GM19238 (cell line): ENCODE measurements around the gene PLCL1.
"Not testable (repeated sequence)": the region's sequence is repeated elsewhere in the genome, so short reads cannot be mapped to it uniquely, and the experiment has no call there.

Source experiments
- DNase-seq: peaks from one replicate; pipeline ENCODE4 v3.0.0; 2011; ENCODE audit warnings: low spot score; ENCODE audit not compliant: insufficient read length

Gene PLCL1

DNA sequence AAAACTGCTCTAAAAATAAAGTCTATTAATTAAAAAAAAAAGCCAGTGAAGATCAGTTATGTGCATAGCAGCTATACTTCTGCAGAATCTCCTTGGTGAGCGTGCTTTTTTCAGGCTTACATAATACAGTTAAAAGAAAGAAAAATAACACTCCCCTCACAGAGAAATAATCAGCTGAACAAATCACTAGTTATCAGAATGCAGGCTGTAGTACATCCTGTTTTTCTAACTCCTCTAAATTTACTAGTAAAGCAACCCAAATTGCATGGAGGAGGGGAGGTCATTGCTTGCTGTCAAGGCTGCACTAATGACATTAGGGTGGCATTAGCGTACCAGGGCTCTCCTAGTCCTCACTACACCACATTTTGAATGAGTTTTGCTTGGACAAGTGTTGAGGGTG, 192.2 kb downstream of the PLCL1 start:
- no peak for DNase-seq

DNA sequence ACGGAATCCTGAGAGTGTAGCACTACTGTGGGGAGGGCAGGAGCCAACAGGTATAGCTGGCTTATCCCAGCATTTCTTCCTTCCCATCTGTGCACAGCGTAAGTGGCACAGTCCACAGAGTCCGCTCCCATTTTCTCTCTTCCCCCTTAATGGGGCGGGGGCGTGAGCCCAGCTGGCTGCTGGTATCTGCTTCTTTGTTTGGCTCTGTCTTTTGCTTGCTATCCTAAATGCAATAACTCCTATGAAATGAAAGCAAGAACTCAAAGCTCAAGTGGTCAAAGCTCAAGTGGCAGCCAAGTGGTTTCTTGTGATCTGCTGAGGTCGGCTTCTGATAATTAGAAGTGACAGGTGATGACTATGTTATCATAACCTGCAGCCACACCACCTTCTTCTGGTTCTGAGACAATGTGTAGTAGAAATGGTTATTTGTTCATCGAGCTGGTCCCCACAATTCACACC, 192.7 kb downstream of the PLCL1 start:
- no peak for DNase-seq

GRCh38 chr2:197998702-197999101, 194.3 kb downstream of the PLCL1 start:
- DNase-seq, result no peak

DNA sequence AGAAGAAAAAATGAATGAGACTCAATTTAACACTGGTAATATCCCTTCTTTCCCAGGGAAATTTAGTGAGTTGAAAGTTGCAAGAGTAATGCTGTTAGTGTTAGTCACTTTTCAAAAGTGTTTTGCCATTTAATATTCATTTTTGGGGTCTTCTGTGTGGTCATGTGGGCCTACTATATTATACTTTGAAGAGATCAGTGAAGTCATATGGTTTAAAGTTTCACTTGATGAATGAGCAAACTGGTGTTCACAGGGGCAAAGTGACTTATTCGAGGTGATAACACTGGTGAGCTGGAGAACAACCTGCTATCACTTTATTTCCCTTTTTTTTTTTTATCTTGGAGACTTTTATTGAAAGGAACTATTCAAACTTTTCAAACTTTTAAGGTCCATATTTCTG, 196.0 kb downstream of the PLCL1 start:
- DNase-seq, result no peak

DNA sequence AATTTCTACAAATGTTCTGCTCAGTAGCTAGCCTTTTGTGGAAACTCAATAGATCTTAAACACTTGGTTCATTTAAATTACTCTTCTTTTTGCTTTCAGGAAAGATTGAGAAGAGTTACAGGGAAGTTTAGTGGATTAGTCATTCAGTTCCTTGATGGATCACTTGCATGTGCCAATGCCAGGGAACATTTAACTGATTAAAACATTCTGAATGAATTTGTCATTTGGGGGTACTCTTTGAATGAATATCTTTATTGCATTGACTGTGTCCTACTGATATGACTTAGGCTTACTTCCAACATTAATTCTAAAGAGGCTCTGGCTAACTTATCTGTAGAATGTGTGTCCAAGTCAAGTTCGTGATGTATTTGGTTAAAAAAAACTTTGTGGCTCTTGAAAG, 199.8 kb downstream of the PLCL1 start:
- no peak for DNase-seq

DNA sequence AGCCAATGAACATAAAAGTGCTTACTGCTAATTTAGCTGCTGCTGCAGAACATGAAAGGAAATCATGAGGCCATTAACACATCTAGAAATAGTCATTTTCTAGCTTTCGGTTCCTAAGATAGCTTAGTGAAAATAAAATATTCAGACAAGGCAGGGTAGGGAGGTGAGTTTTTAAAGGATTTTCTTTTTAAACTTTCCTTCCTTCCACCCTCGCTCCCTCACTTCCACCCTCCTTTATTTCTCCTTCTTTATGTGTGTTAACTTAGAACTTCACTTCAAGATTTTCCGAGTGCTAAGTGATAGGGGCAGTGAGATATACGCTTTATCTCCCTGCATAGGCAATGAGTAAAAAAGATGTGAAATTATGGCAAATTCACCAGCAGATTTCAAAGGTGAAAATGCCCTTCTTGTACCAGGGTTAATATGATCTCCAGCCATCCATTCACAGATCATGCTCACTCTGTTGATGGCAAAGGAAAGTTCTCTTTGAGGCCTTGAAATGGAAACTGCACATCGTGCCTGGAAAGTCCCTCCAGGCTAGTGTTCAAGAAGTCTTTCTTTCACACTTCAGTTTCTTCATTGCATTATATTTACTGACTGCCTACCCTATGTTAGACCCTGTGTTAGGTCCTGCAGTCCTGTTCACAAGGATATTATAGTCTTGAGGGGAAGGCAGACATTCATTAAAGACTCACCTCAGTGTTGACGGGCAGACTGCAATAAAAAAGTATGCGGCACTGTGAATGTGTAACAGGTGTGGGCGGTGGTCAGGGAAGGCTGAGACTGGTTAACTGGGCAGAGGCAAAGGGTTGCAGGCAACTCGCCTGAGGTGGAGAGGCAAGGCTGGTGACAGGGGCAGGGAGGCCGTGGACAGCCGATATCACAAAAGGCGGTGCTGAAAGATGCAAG, 200.8 kb downstream of the PLCL1 start:
- DNase-seq, result peak; percentile 5

DNA sequence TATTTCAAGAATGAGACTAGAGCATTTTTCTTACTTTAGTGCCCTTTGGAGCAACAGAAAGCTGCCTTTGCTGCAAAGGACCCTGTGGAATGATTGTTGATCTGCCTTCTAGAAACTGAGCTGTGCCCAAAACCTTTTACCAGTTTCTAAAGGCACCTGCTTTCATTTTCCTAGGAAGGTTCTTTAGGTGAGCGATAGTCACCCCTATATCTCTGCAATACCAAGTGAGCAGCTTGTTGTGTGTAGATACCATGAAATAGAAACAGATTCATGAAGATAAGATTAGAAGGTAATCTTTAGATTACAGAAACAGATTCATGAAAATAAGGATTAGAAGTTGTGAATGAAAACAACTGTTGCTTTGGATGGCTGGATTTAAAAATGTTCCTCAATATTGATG, 202.3 kb downstream of the PLCL1 start:
- no peak for DNase-seq

- DNase-seq, result no peak
These were observed 203.8 kb downstream of the PLCL1 start for GRCh38 chr2:198008230-198008629.

GRCh38 chr2:198012025-198012424, 207.6 kb downstream of the PLCL1 start:
- DNase-seq, result no peak

DNA sequence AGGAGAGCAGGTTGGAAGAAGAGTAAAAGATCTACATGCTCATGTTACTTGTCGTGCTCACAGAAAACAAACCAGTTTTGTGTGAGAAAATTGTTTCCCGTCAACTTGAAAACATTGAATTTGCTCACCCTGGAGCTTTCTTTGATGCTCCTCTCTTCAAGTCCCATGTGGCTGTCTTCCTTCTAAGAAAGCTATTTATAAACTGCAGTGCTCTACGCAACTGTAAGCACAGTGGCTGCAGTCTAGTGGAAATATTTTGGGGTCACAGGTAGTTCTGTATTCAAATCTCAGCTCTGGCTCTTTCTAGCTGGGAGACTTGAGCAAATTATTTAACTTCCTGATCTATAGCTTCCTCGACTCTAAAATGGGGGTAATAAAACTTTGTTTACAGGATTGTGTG, 211.8 kb downstream of the PLCL1 start:
- no peak for DNase-seq

- no peak for DNase-seq
These were observed 212.7 kb downstream of the PLCL1 start for GRCh38 chr2:198017068-198017467.

DNA sequence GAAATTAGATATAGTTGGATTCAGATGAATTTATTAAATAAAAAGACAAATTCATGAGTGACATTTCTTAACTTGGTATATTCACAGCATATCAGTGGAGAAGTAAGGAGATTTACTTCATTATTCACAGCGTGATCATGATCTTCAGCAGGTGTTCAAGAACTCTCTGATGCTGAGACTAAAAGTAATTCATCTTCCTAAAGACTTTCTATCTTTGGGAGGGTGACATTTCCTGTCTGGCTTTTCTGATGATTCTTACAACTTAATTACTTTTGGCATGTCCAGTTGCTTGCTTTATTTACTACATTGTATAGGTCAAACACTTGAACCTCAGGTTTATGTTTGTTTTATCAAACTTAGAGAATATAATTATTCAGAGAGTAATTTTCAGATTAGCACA, 224.6 kb downstream of the PLCL1 start:
- no peak for DNase-seq

GRCh38 chr2:198029576-198029975, 225.2 kb downstream of the PLCL1 start:
- not testable (repeated sequence) for DNase-seq

GRCh38 chr2:198033626-198034025, 229.2 kb downstream of the PLCL1 start:
- DNase-seq, result no peak

DNA sequence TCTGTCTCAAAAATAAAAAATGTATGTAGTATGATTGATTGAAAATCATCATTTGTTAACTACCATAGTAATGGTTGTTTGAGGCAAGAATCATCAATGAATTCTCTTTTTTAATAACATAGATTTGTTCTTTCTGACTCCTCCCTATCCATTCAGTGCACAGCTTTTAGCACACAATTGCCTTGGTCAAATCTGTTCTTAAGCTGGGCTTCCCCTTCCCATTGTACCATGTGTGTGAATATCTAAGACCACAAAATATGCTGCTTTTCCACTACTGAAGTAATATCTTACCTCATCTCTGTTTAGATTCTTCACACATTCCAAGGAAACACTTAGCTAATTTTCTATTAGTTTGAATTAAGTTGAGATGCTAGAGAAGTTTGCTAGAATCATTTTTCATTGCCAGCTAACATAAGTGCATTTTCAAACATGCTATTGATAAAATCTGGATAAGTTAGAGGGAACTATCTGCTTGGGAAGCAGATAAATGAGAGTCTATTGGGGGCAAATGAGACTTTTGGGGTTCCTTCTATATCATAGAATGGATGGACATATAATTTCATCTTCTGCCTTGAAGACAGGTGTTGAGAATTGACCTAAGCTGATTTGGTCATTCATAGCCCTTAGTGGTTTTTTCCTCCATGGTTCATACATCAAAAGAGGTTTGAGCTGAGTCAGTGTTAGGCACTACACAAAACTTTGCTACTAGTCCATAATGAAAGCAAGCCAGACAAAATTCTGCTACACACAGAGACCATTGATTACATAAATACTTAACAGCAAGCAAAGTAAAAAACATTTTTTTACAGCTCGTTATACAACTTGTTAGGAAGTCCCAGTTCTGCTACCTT, 231.9 kb downstream of the PLCL1 start:
- DNase-seq, result no peak

DNA sequence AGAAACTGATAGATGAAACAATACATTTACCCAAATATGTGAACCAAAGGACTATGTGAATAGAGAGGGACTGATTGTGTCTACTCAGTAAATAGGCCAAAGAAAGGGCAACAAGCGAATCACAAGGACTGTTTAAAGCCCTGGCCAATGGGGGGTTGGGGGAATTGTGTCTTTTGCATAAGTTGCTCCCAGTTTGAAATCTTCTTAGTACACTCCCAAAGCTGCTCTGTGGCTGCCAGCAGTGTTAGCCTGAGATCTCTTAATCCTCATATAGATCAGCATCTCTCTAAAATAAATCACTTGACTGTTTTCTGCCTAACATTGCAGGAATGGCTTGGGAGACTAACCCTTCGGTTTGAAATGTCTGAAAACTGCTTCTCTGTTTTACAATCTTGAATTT, 236.4 kb downstream of the PLCL1 start:
- no peak for DNase-seq

DNA sequence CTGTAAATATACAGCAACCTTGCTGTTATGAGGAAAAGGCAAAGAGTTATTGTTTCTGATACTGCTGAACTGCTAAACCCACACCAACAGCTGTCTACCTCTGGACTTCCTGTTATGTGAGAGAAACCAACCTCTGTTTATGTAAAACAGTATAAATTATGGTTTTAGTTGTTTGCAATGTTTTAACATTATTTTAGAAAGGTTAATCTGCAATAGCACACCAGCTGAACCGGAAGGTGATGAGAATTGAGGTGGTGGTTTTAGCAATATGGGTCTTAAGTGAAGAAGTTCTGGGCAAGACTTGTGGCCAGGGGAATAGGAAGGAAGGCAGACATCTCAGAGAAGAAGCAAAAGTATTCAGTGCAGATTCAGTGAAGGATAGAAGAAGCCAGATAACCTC, 237.8 kb downstream of the PLCL1 start:
- peak; percentile 4 for DNase-seq

- no peak for DNase-seq
These were observed 240.4 kb downstream of the PLCL1 start for GRCh38 chr2:198044777-198045176.

DNA sequence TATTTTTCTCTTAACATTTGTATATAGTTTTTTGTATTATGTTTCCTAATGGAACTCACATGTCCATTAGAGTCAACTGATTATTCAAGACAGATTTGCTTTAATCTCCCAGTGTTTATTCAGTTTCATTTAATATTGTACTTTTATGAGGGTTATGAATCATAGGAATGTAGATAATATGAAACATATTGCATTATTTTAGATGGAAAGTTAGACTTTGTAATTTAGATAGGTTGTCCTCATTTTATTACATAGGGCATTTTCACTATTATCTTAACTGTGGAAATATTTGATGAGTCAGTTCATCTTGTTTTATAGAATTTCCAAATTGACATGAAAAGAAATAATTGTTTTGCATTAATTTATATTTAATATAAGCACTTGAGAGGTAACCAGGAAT, 240.8 kb downstream of the PLCL1 start:
- no peak for DNase-seq

- no peak for DNase-seq
These were observed 248.3 kb downstream of the PLCL1 start for GRCh38 chr2:198052741-198053140.

DNA sequence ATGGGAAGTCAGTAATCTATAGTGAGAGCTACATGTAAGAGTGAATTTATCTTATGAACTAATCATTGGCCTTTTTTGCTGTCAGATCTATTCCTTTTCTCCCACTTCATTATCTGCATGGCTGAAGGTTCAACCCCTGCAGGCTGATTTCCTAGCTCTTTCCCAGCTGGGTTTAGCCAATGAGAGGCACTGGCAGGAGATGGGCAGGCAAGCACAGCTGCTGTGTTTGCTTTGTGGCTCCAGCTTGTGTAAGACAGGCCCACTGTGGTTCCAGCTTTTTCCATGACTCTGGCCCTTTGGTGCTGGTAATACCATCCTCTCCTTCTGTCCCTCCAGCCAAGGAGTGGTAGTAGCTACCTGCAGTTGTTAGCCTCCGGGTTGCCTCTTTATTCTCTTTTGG, 248.8 kb downstream of the PLCL1 start:
- DNase-seq, result no peak

DNA sequence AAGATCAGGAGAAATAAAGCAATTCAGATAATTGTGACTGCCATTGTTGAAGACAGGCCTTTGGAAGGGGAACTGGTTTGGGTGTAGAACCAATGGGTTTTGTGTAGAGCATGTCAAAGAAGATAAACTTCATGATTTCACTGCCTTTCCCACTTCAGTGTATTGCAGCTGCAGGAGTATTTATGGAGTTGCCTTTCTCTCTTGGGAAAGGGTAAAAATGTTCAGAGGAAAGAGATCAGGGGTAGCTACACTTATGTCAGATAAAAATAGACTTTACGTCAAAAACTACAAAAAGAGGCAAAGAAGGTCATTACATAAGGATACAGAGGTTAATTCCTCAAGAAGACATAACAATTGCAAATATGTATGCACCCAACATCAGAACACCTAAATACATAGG, 249.4 kb downstream of the PLCL1 start:
- DNase-seq, result no peak
